ENCODE measurements around the gene TLK1. TPM values are rescaled to one million over a fixed set of nuclear protein-coding genes. Genes with fewer than 3 reads are reported as not detected.

TLK1 gene
- total RNA-seq, 4 donors from 2014 or later = 24.9 to 60.4 (median 38.3) TPM

GRCh38 chr2:171201767-171202166, 41.1 kb upstream of the TLK1 start:
- TF ChIP-seq POLR2AphosphoS5 (IDR thresholded peaks at IDR 0.05) (no peak), POLR2A (IDR thresholded peaks at IDR 0.05) (no peak), EP300 (IDR thresholded peaks at IDR 0.05) (no peak)
- H3K4me1 ChIP-seq = no peaks in the 10 kb centered on the region
- no peak overlapping the region for H3K27ac ChIP-seq
- 86% methylated on average over 4 of the region's 4 CpGs for WGBS
- H3K27me3 ChIP-seq = no peaks in the 10 kb centered on the region
- no peak for DNase-seq (ENCODE audit: low spot score in 2 of 2)
- H3K4me3 ChIP-seq = no peak overlapping the region
- no peaks in the 10 kb centered on the region for H3K36me3 ChIP-seq
- H3K9me3 ChIP-seq = no peaks in the 10 kb centered on the region

- Histone ChIP-seq H3K36me3 (no peaks in the 10 kb centered on the region), H3K4me1 (no peaks in the 10 kb centered on the region), H3K27me3 (no peaks in the 10 kb centered on the region), H3K4me3 (no peak overlapping the region), H3K9me3 (no peaks in the 10 kb centered on the region), H3K27ac (no peak overlapping the region)
- TF ChIP-seq POLR2AphosphoS5 (IDR thresholded peaks at IDR 0.05) (no peak), EP300 (IDR thresholded peaks at IDR 0.05) (no peak), POLR2A (IDR thresholded peaks at IDR 0.05) (no peak), CTCF (IDR thresholded peaks at IDR 0.05) (no peak)
- no peak for DNase-seq (ENCODE audit: low spot score in 2 of 2)
- 92% methylated on average over 1 of the region's 1 CpG for WGBS
Observed at GRCh38 chr2:171201271-171201670, 40.6 kb upstream of the TLK1 start.

- Histone ChIP-seq H3K4me3 (no peak overlapping the region), H3K27ac (no peak overlapping the region), H3K36me3 (no peaks in the 10 kb centered on the region), H3K27me3 (no peaks in the 10 kb centered on the region), H3K4me1 (no peaks in the 10 kb centered on the region), H3K9me3 (no peaks in the 10 kb centered on the region)
- TF ChIP-seq POLR2AphosphoS5 (IDR thresholded peaks at IDR 0.05) = no peak
- no peak for TF ChIP-seq POLR2A (IDR thresholded peaks at IDR 0.05)
- no peak for TF ChIP-seq CTCF (IDR thresholded peaks at IDR 0.05)
- TF ChIP-seq EP300 (IDR thresholded peaks at IDR 0.05) = no peak
- DNase-seq (ENCODE audit: low spot score in 2 of 2) = no peak
- 95% methylated on average over 1 of the region's 1 CpG for WGBS
Observed at GRCh38 chr2:171200469-171200868, 39.8 kb upstream of the TLK1 start.

- TF ChIP-seq EP300 (IDR thresholded peaks at IDR 0.05) = no peak
- TF ChIP-seq CTCF (IDR thresholded peaks at IDR 0.05) = no peak
- no peak for TF ChIP-seq POLR2A (IDR thresholded peaks at IDR 0.05)
- no peak for TF ChIP-seq POLR2AphosphoS5 (IDR thresholded peaks at IDR 0.05)
- H3K4me1 ChIP-seq = no peaks in the 10 kb centered on the region
- H3K4me3 ChIP-seq = no peak overlapping the region
- DNase-seq (ENCODE audit: low spot score in 2 of 2) = no peak
- H3K27ac ChIP-seq = no peak overlapping the region
- no peaks in the 10 kb centered on the region for H3K36me3 ChIP-seq
- WGBS = 99% methylated on average over 4 of the region's 4 CpGs
- no peaks in the 10 kb centered on the region for H3K9me3 ChIP-seq
- H3K27me3 ChIP-seq = no peaks in the 10 kb centered on the region
Observed at GRCh38 chr2:171191021-171191420, 30.3 kb upstream of the TLK1 start.

GRCh38 chr2:171187819-171188218, 27.1 kb upstream of the TLK1 start:
- H3K27ac ChIP-seq = no peak overlapping the region
- no peaks in the 10 kb centered on the region for H3K36me3 ChIP-seq
- TF ChIP-seq CTCF (IDR thresholded peaks at IDR 0.05) = no peak
- TF ChIP-seq POLR2A (IDR thresholded peaks at IDR 0.05) = no peak
- no peak for TF ChIP-seq EP300 (IDR thresholded peaks at IDR 0.05)
- TF ChIP-seq POLR2AphosphoS5 (IDR thresholded peaks at IDR 0.05) = no peak
- no peaks in the 10 kb centered on the region for H3K4me1 ChIP-seq
- DNase-seq (ENCODE audit: low spot score in 2 of 2) = no peak
- H3K4me3 ChIP-seq = no peak overlapping the region
- no peaks in the 10 kb centered on the region for H3K27me3 ChIP-seq
- H3K9me3 ChIP-seq = no peaks in the 10 kb centered on the region

- no peak for DNase-seq (ENCODE audit: low spot score in 2 of 2)
- Histone ChIP-seq H3K9me3 (no peaks in the 10 kb centered on the region), H3K4me3 (no peak overlapping the region), H3K4me1 (no peaks in the 10 kb centered on the region), H3K36me3 (no peaks in the 10 kb centered on the region), H3K27me3 (no peaks in the 10 kb centered on the region), H3K27ac (no peak overlapping the region)
- TF ChIP-seq CTCF (IDR thresholded peaks at IDR 0.05) (no peak), EP300 (IDR thresholded peaks at IDR 0.05) (no peak), POLR2A (IDR thresholded peaks at IDR 0.05) (no peak), POLR2AphosphoS5 (IDR thresholded peaks at IDR 0.05) (no peak)
- 90% methylated on average over 2 of the region's 2 CpGs for WGBS
Observed at GRCh38 chr2:171187177-171187576, 26.5 kb upstream of the TLK1 start.
